ENCODE results near the gene YKT6. TPM values are rescaled to one million over a fixed set of nuclear protein-coding genes. Genes with fewer than 3 reads are reported as not detected.

Gene YKT6
- 65.6 TPM for polyA plus RNA-seq
- long read RNA-seq, donor 1, transcript YKT6-201 (7 exons, 2,696 nt), result major isoform, 7 of 8 reads
- long read RNA-seq, donor 1, partial matches to known transcripts, result 0 of 8 reads
- long read RNA-seq, donor 1, other reads (novel, unspliced or antisense), result 0 of 8 reads
- long read RNA-seq, donor 2, transcript YKT6-201 (7 exons, 2,696 nt), result major isoform, 8 of 17 reads
- long read RNA-seq, donor 2, partial matches to known transcripts, result 7 of 17 reads
- long read RNA-seq, donor 2, other reads (novel, unspliced or antisense), result 0 of 17 reads
- long read RNA-seq, donor 3, transcript YKT6-201 (7 exons, 2,696 nt), result major isoform, 9 of 10 reads
- long read RNA-seq, donor 3, partial matches to known transcripts, result 0 of 10 reads
- long read RNA-seq, donor 3, other reads (novel, unspliced or antisense), result 0 of 10 reads
- long read RNA-seq, donor 4, partial matches to known transcripts, result 0 of 2 reads
- long read RNA-seq, donor 4, other reads (novel, unspliced or antisense), result 0 of 2 reads
- long read RNA-seq, donor 5, transcript YKT6-201 (7 exons, 2,696 nt), result major isoform, 5 of 5 reads
- long read RNA-seq, donor 5, partial matches to known transcripts, result 0 of 5 reads
- long read RNA-seq, donor 5, other reads (novel, unspliced or antisense), result 0 of 5 reads
- long read RNA-seq, donor 6, transcript YKT6-201 (7 exons, 2,696 nt), result major isoform, 10 of 17 reads
- long read RNA-seq, donor 6, partial matches to known transcripts, result 6 of 17 reads
- long read RNA-seq, donor 6, other reads (novel, unspliced or antisense), result 0 of 17 reads
- long read RNA-seq, donor 7, transcript YKT6-201 (7 exons, 2,696 nt), result major isoform, 5 of 8 reads
- long read RNA-seq, donor 7, partial matches to known transcripts, result 0 of 8 reads
- long read RNA-seq, donor 7, other reads (novel, unspliced or antisense), result 0 of 8 reads
- long read RNA-seq, donor 8, transcript YKT6-201 (7 exons, 2,696 nt), result major isoform, 9 of 13 reads
- long read RNA-seq, donor 8, partial matches to known transcripts, result 0 of 13 reads
- long read RNA-seq, donor 8, other reads (novel, unspliced or antisense), result 0 of 13 reads
- long read RNA-seq, donor 9, transcript YKT6-201 (7 exons, 2,696 nt), result major isoform, 9 of 9 reads
- long read RNA-seq, donor 9, partial matches to known transcripts, result 0 of 9 reads
- long read RNA-seq, donor 9, other reads (novel, unspliced or antisense), result 0 of 9 reads
- long read RNA-seq, donor 10, transcript YKT6-201 (7 exons, 2,696 nt), result major isoform, 14 of 57 reads
- long read RNA-seq, donor 10, partial matches to known transcripts, result 42 of 57 reads
- long read RNA-seq, donor 10, other reads (novel, unspliced or antisense), result 0 of 57 reads
- long read RNA-seq, donor 11, transcript YKT6-201 (7 exons, 2,696 nt), result major isoform, 12 of 36 reads
- long read RNA-seq, donor 11, partial matches to known transcripts, result 22 of 36 reads
- long read RNA-seq, donor 11, other reads (novel, unspliced or antisense), result 0 of 36 reads

DNA sequence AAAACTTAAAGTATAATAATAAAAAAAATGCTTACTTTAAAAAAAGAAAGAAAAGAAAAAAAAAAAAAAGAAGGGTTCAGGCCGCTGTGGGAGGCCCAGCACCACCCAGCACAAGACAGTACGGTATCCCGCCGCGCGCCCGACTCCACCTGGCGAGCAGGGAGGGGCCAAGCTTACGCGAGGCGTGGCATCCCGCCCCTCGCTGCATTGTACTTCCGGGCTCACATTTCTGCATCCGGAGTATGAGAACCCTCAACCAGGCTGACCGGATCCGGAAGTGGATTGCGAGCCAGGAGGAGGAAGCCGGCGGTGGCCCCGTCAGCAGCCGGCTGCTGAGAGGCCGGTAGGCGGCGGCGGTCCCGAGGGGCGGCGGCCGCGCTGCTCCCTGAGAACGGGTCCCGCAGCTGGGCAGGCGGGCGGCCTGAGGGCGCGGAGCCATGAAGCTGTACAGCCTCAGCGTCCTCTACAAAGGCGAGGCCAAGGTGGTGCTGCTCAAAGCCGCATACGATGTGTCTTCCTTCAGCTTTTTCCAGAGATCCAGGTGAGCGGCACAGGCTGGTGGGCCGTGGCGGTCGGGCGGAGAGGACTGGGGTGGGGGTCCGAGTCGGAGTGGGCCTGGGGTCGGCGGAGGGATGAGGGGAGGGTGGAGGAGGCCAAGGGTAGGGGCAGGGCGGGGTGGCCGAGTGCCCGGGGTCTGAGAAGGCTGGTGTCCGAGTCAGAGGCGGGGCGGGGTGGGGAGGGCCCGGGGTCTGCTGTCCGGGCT, at the start of gene YKT6:
Gene YKT6, plus strand, starts transcription at position 280 of the 763 bp plus-strand sequence. Its CDS starts 158 bp downstream, at position 438.
- Histone ChIP-seq H3K36me3 (ENCODE audit: control insufficient read depth, insufficient read depth, low read length) (peaks cover 15% of the 10 kb centered on the region), H3K27ac (ENCODE audit: low read length) (peak within 1 kb of the TSS; percentile 56), H3K9me3 (ENCODE audit: control insufficient read depth, low read depth, low read length) (no peaks in the 10 kb centered on the region), H3K4me1 (ENCODE audit: control insufficient read depth, insufficient read depth, low read length) (peaks cover 10% of the 10 kb centered on the region), H3K4me3 (ENCODE audit: low read length) (peak within 1 kb of the TSS; percentile 85), H3K27me3 (ENCODE audit: control insufficient read depth, insufficient read depth, low read length) (peaks cover 3% of the 10 kb centered on the region)
- WGBS (ENCODE audit: insufficient coverage, low lambda C conversion rate), result no CpG with 5 or more reads among the region's 58 CpGs
- peak; percentile 97 to 98 for DNase-seq

GRCh38 chr7:44151956-44152355, 48.8 kb upstream of the YKT6 start:
- Histone ChIP-seq H3K27me3 (ENCODE audit: control insufficient read depth, insufficient read depth, low read length) (peaks cover 10% of the 10 kb centered on the region), H3K27ac (ENCODE audit: low read length) (no peak overlapping the region), H3K4me1 (ENCODE audit: control insufficient read depth, insufficient read depth, low read length) (peaks cover 3% of the 10 kb centered on the region), H3K4me3 (ENCODE audit: low read length) (no peak overlapping the region), H3K36me3 (ENCODE audit: control insufficient read depth, insufficient read depth, low read length) (no peaks in the 10 kb centered on the region), H3K9me3 (ENCODE audit: control insufficient read depth, low read depth, low read length) (no peaks in the 10 kb centered on the region)
- WGBS (ENCODE audit: insufficient coverage, low lambda C conversion rate), result no CpG with 5 or more reads among the region's 9 CpGs
- no peak for DNase-seq

- H3K4me3 ChIP-seq (ENCODE audit: low read length), result no peak overlapping the region
- no peaks in the 10 kb centered on the region for H3K4me1 ChIP-seq (ENCODE audit: control insufficient read depth, insufficient read depth, low read length)
- no peaks in the 10 kb centered on the region for H3K36me3 ChIP-seq (ENCODE audit: control insufficient read depth, insufficient read depth, low read length)
- WGBS (ENCODE audit: insufficient coverage, low lambda C conversion rate), result no CpG with 5 or more reads among the region's 22 CpGs
- no peaks in the 10 kb centered on the region for H3K9me3 ChIP-seq (ENCODE audit: control insufficient read depth, low read depth, low read length)
- H3K27me3 ChIP-seq (ENCODE audit: control insufficient read depth, insufficient read depth, low read length), result no peaks in the 10 kb centered on the region
- no peak for DNase-seq
- no peak overlapping the region for H3K27ac ChIP-seq (ENCODE audit: low read length)
Observed at GRCh38 chr7:44152971-44153947, 47.5 kb upstream of the YKT6 start.

GRCh38 chr7:44153948-44154335, 46.8 kb upstream of the YKT6 start:
- no peak for DNase-seq
- Histone ChIP-seq H3K27me3 (ENCODE audit: control insufficient read depth, insufficient read depth, low read length) (no peaks in the 10 kb centered on the region), H3K4me1 (ENCODE audit: control insufficient read depth, insufficient read depth, low read length) (no peaks in the 10 kb centered on the region), H3K27ac (ENCODE audit: low read length) (no peak overlapping the region), H3K4me3 (ENCODE audit: low read length) (no peak overlapping the region), H3K9me3 (ENCODE audit: control insufficient read depth, low read depth, low read length) (no peaks in the 10 kb centered on the region), H3K36me3 (ENCODE audit: control insufficient read depth, insufficient read depth, low read length) (no peaks in the 10 kb centered on the region)
- WGBS (ENCODE audit: insufficient coverage, low lambda C conversion rate), result no CpG with 5 or more reads among the region's 5 CpGs

DNA sequence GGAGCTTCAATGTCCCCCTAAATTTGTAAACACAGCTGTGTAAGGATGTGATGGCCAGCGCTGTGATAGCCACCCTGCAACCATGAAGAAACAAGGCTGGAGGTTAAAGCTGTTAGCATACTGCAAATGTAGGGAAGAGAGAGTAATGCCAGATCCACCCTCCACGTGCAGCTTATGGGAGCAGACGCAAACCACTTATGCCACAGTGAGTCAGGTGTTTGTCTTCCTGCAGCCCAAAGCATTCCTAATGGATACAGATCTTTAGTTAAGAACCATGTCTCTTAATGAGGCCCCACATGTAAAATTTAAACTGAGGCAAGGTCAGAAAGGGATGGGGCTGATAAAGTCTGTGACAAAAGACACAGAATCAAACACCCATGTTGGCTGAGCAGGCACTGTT, 46.1 kb upstream of the YKT6 start:
- Histone ChIP-seq H3K36me3 (ENCODE audit: control insufficient read depth, insufficient read depth, low read length) (no peaks in the 10 kb centered on the region), H3K4me1 (ENCODE audit: control insufficient read depth, insufficient read depth, low read length) (no peaks in the 10 kb centered on the region), H3K27ac (ENCODE audit: low read length) (no peak overlapping the region), H3K27me3 (ENCODE audit: control insufficient read depth, insufficient read depth, low read length) (no peaks in the 10 kb centered on the region), H3K4me3 (ENCODE audit: low read length) (no peak overlapping the region), H3K9me3 (ENCODE audit: control insufficient read depth, low read depth, low read length) (no peaks in the 10 kb centered on the region)
- no CpG with 5 or more reads among the region's 3 CpGs for WGBS (ENCODE audit: insufficient coverage, low lambda C conversion rate)
- DNase-seq, result no peak

GRCh38 chr7:44155191-44156185, 45.3 kb upstream of the YKT6 start:
- H3K9me3 ChIP-seq (ENCODE audit: control insufficient read depth, low read depth, low read length), result no peaks in the 10 kb centered on the region
- no peaks in the 10 kb centered on the region for H3K4me1 ChIP-seq (ENCODE audit: control insufficient read depth, insufficient read depth, low read length)
- H3K36me3 ChIP-seq (ENCODE audit: control insufficient read depth, insufficient read depth, low read length), result no peaks in the 10 kb centered on the region
- H3K27ac ChIP-seq (ENCODE audit: low read length), result no peak overlapping the region
- H3K27me3 ChIP-seq (ENCODE audit: control insufficient read depth, insufficient read depth, low read length), result no peaks in the 10 kb centered on the region
- no CpG with 5 or more reads among the region's 8 CpGs for WGBS (ENCODE audit: insufficient coverage, low lambda C conversion rate)
- H3K4me3 ChIP-seq (ENCODE audit: low read length), result no peak overlapping the region
- DNase-seq, result no peak

- H3K4me3 ChIP-seq (ENCODE audit: low read length), result no peak overlapping the region
- H3K27me3 ChIP-seq (ENCODE audit: control insufficient read depth, insufficient read depth, low read length), result no peaks in the 10 kb centered on the region
- no peak for DNase-seq
- no peaks in the 10 kb centered on the region for H3K4me1 ChIP-seq (ENCODE audit: control insufficient read depth, insufficient read depth, low read length)
- H3K27ac ChIP-seq (ENCODE audit: low read length), result no peak overlapping the region
- no peaks in the 10 kb centered on the region for H3K9me3 ChIP-seq (ENCODE audit: control insufficient read depth, low read depth, low read length)
- no peaks in the 10 kb centered on the region for H3K36me3 ChIP-seq (ENCODE audit: control insufficient read depth, insufficient read depth, low read length)
- WGBS (ENCODE audit: insufficient coverage, low lambda C conversion rate), result no CpG with 5 or more reads among the region's 4 CpGs
Observed at GRCh38 chr7:44156453-44157010, 44.2 kb upstream of the YKT6 start.

Measured in large intestine (tissue), 12 donors.